PC-3 (cell line): ENCODE data around the gene AGER. TPM values are rescaled to one million over a fixed set of nuclear protein-coding genes. Genes with fewer than 3 reads are reported as not detected.
A peak's percentile ranks its signal among the peaks of the same experiment; 100 is the strongest.

Experiments used
- ATAC-seq: fragments of 200-7000 bp; cut with Tn5 transposase; 2 replicates; pipeline ENCODE4 v1.9.1; 2020; ENCODE audit warnings: mild to moderate bottlenecking, moderate library complexity
- BruUV-seq: library from RNA; stranded (reverse); fragments of 400-500 nt; replicated peaks from 2 replicates; lab custom pipeline; 2021; lab: Mats Ljungman, UMichigan
- CTCF ChIA-PET: fragments of 300-600 bp; sonication (Branson Sonifier 250); formaldehyde crosslinking; loops from one replicate; lab custom pipeline; 2022; ENCODE audit warnings: antibody characterized with exemption; lab: Charles Lee
- POLR2A ChIA-PET: fragments of 300-600 bp; sonication (Branson Sonifier 250); formaldehyde crosslinking; loops from one replicate; lab custom pipeline; 2022; ENCODE audit warnings: antibody characterized with exemption; ENCODE audit not compliant: unreplicated experiment; lab: Charles Lee
- DNase-seq: peaks from one replicate; pipeline ENCODE4 v3.0.0-alpha.2; 2015
- H2AFZ ChIP-seq: fragments of 300-600 bp; sonication (generic); 2 replicates; pipeline ENCODE4 v1.6.0; 2016; ENCODE audit warnings: antibody characterized with exemption, low read length
- H3F3A ChIP-seq: fragments of 300-600 bp; sonication (generic); one replicate; pipeline ENCODE4 v1.6.0; 2017; ENCODE audit warnings: antibody characterized with exemption, low read length, control low read depth, mild to moderate bottlenecking; ENCODE audit not compliant: unreplicated experiment
- H3K27ac ChIP-seq: fragments of 300-600 bp; sonication (generic); 2 replicates; pipeline ENCODE4 v1.5.1; 2016; ENCODE audit warnings: mild to moderate bottlenecking, low read length
- H3K27me3 ChIP-seq: fragments of 300-600 bp; sonication (generic); 2 replicates; pipeline ENCODE4 v1.6.1; 2016; ENCODE audit warnings: low read length, mixed read lengths
- H3K36me3 ChIP-seq: fragments of 300-600 bp; sonication (generic); 2 replicates; pipeline ENCODE4 v1.6.1; 2016; ENCODE audit warnings: low read depth, mixed run types, low read length, mixed read lengths
- H3K4me1 ChIP-seq: fragments of 300-600 bp; sonication (generic); 2 replicates; pipeline ENCODE4 v1.5.1; 2016; ENCODE audit warnings: low read length; ENCODE audit not compliant: insufficient read depth
- H3K4me2 ChIP-seq: fragments of 300-600 bp; sonication (generic); 2 replicates; pipeline ENCODE4 v1.6.0; 2016; ENCODE audit warnings: low read length
- H3K4me3 ChIP-seq: fragments of 300-600 bp; sonication (generic); 2 replicates; pipeline ENCODE4 v1.5.1; 2016; ENCODE audit warnings: mild to moderate bottlenecking, low read length, mixed read lengths
- H3K79me2 ChIP-seq: fragments of 300-600 bp; sonication (generic); 2 replicates; pipeline ENCODE4 v1.6.1; 2017; ENCODE audit warnings: low read length, mixed read lengths
- H3K9ac ChIP-seq: fragments of 300-600 bp; sonication (generic); 2 replicates; pipeline ENCODE4 v1.6.0; 2016; ENCODE audit warnings: mild to moderate bottlenecking, low read length
- H3K9me2 ChIP-seq: fragments of 300-600 bp; sonication (generic); replicated peaks from 2 replicates; pipeline ENCODE4 v1.6.1; 2016; ENCODE audit warnings: mixed run types, low read length, mixed read lengths
- H3K9me3 ChIP-seq: fragments of 300-600 bp; sonication (generic); 2 replicates; pipeline ENCODE4 v1.6.1; 2016; ENCODE audit warnings: low read length, mixed read lengths
- H4K20me1 ChIP-seq: fragments of 300-600 bp; sonication (generic); 2 replicates; pipeline ENCODE4 v1.6.1; 2016; ENCODE audit warnings: low read length, mixed read lengths
- EZH2 ChIP-seq: fragments of 300-600 bp; sonication (generic); IDR thresholded peaks from one replicate; pipeline ENCODE4 v1.6.1; 2017; ENCODE audit warnings: antibody characterized with exemption, mild to moderate bottlenecking, low read length; ENCODE audit not compliant: unreplicated experiment
- EZH2phosphoT487 ChIP-seq: fragments of 300-600 bp; sonication (generic); IDR thresholded peaks from 2 replicates; pipeline ENCODE4 v1.6.1; 2018; ENCODE audit warnings: mild to moderate bottlenecking, antibody characterized with exemption, low read length, borderline replicate concordance
- intact Hi-C: fragments of 100-400 bp; cut with micrococcal nuclease; formaldehyde crosslinking; loops from 2 replicates; pipeline ENCODE4 v1.9.0; 2023
- total RNA-seq: library from RNA; depleted of rRNA; stranded (reverse); fragments of >200 nt; gene quantifications from 2 replicates; pipeline ENCODE4 v1.2.3, GENCODE V29; 2014
- TF ChIP-seq, protein P1 (sequence below): fragments of 300-600 bp; sonication (generic); conservative IDR thresholded peaks from 2 replicates; pipeline ENCODE4 v1.5.1; 2017; ENCODE audit warnings: antibody characterized with exemption, low read depth, mild to moderate bottlenecking, low read length

AGER gene
- total RNA-seq, 1 experiment from 2014 or later, result 2.0 TPM

DNA sequence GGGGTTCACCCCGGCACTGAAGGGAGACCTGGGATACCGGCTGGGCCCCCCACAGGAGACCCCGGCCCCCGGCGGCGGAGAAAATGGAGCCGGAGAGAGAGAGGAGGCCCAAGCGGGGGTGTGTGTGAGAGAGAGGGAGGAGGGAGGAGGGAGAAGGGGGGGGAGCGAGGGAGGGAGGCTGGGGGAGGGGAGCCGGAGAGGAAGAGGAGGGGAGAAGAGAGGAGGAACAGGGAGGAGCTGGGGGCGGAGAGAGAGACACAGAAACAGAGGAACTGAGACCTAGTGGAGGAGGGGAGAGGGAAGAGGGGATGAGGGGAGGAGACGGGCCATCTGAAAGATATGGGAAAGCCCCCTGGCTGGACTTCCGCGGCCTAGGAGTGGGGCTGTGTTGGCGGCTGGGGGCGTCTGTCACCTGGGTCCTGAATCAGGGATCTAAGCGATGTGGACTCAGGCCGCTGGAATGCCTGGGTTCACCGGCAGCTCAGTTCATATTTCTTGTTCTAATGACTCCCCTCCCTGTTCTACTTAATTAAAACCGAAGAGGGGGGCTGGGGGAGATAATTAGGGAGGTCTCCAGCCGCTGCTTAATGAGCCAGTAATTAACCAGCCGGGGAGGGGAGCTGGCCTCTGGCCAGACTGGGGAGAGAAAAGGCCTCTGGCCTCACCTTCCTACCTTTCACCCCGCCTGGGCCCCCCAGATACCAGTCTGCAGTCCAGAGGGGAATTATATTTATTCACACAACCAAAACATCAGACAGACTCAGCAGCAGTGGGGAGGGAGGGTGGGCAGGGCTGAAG is 6.2 kb upstream of the AGER start, which contains the start of gene PBX2:
PBX2 (minus strand) TSS at position 149 of the 798 bp plus-strand sequence. CDS start 287 bp downstream, outside the sequence.
- ChIA-PET CTCF (interaction anchor here (0.6 kb wide), 2 partner anchors 54 to 417 kb away, joined by 3 to 4 read pairs; no protein-coding TSS in a partner anchor), POLR2A (interaction anchor here (0.6 to 0.7 kb wide), 2 partner anchors 14 to 648 kb away, joined by 3 read pairs; partner anchors contain the start of gene DDX39B)
- Histone ChIP-seq H3K9me2 (no peaks in the 10 kb centered on the region), H3K79me2 (peaks cover 18% of the 10 kb centered on the region), H3K9ac (peak within 1 kb of the TSS; percentile 78), H3K27me3 (no peaks in the 10 kb centered on the region), H3K4me1 (peaks cover 33% of the 10 kb centered on the region), H3K4me3 (peak within 1 kb of the TSS; percentile 84), H3K27ac (peak within 1 kb of the TSS; percentile 44; the same call in 1 of the 2 replicates), H4K20me1 (no peaks in the 10 kb centered on the region), H2AFZ (peak within 1 kb of the TSS; percentile 89), H3K4me2 (peak within 1 kb of the TSS; percentile 81), H3F3A (no peaks in the 10 kb centered on the region), H3K9me3 (no peaks in the 10 kb centered on the region), H3K36me3 (no peaks in the 10 kb centered on the region)
- ATAC-seq (peak; percentile 74), DNase-seq (peak; percentile 74)
- intact Hi-C loops, result no loop called here
- BruUV-seq, result TSS peak; percentile 98
- TF ChIP-seq EZH2phosphoT487 (no peak), EZH2 (no peak)
- TF ChIP-seq, protein P1, sequence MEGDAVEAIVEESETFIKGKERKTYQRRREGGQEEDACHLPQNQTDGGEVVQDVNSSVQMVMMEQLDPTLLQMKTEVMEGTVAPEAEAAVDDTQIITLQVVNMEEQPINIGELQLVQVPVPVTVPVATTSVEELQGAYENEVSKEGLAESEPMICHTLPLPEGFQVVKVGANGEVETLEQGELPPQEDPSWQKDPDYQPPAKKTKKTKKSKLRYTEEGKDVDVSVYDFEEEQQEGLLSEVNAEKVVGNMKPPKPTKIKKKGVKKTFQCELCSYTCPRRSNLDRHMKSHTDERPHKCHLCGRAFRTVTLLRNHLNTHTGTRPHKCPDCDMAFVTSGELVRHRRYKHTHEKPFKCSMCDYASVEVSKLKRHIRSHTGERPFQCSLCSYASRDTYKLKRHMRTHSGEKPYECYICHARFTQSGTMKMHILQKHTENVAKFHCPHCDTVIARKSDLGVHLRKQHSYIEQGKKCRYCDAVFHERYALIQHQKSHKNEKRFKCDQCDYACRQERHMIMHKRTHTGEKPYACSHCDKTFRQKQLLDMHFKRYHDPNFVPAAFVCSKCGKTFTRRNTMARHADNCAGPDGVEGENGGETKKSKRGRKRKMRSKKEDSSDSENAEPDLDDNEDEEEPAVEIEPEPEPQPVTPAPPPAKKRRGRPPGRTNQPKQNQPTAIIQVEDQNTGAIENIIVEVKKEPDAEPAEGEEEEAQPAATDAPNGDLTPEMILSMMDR, result no peak

DNA sequence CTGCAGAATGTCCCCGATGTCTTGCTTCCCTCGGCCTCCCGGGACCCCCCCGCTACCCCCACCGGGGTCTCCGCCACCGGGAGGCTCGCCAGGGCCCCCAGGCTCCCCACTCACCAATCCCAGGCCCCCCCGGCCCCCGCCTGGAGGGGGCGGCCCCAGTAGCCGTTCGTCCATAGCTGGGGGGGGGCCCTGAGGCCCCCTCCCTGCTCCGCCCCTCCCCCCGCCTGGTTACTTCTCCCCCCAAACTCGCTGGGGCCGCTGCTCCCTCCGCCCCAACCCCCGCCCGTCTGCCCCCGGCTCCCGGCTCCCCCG is 5.6 kb upstream of the AGER start:
- no peak for DNase-seq
- no peak; the same call in 1 of the 2 replicates for ATAC-seq
- H3K36me3 ChIP-seq, result no peaks in the 10 kb centered on the region
- no TSS peak for BruUV-seq
- H3K27ac ChIP-seq, result no peak overlapping the region
- H3K4me2 ChIP-seq, result peak overlapping the region; percentile 81
- H3K4me1 ChIP-seq, result peaks cover 28% of the 10 kb centered on the region
- H2AFZ ChIP-seq, result no peak overlapping the region; the same call in 1 of the 2 replicates
- ChIA-PET POLR2A (no interaction called here), CTCF (no interaction called here)
- H3F3A ChIP-seq, result no peaks in the 10 kb centered on the region
- peak overlapping the region; percentile 78 for H3K9ac ChIP-seq
- H3K4me3 ChIP-seq, result peak overlapping the region; percentile 84
- no peaks in the 10 kb centered on the region for H4K20me1 ChIP-seq
- H3K9me3 ChIP-seq, result no peaks in the 10 kb centered on the region
- no peaks in the 10 kb centered on the region for H3K9me2 ChIP-seq
- H3K27me3 ChIP-seq, result no peaks in the 10 kb centered on the region
- H3K79me2 ChIP-seq, result peaks cover 18% of the 10 kb centered on the region
- TF ChIP-seq EZH2 (no peak), EZH2phosphoT487 (no peak)
- TF ChIP-seq, protein P1, result no peak
- intact Hi-C loops, result no loop called here
